A549 (cell line): ENCODE measurements around the gene SLC24A2. TPM values are rescaled to one million over a fixed set of nuclear protein-coding genes. Genes with fewer than 3 reads are reported as not detected.

ENCODE experiments used
- ATAC-seq, 2 experiments: fragments of 200-7000 bp in 1 of 2; fragments of >200 bp in 1 of 2; cut with Nextera tagmentation in 1 of 2; cut with Tn5 transposase in 1 of 2; 3 replicates each; pipeline versions ENCODE4 v1.8.0 to v1.9.1; 2018 to 2020; ENCODE audit warnings: mild to moderate bottlenecking in 1 of 2, moderate library complexity in 1 of 2
- CTCF ChIA-PET: fragments of 300-600 bp; sonication (Branson Sonifier 250); formaldehyde crosslinking; extraction: SDS; loops from one replicate; lab custom pipeline; 2021; ENCODE audit warnings: antibody characterized with exemption, inconsistent platforms; lab: Yijun Ruan, JAX
- POLR2A ChIA-PET: fragments of 350-600 bp; formaldehyde crosslinking; extraction: SDS; loops from one replicate; lab custom pipeline; 2021; ENCODE audit warnings: antibody characterized with exemption, inconsistent platforms; lab: Yijun Ruan, JAX
- DNase-seq, 2 experiments: peaks; one replicate each; pipeline versions ENCODE4 v3.0.0 to v3.0.0-alpha.2; 2011 to 2016; ENCODE audit warnings: low read depth in 1 of 2, low spot score in 1 of 2
- FAIRE-seq: peaks from 2 replicates; lab custom pipeline; 2011; peaks lifted over from hg19 to GRCh38; lab: Jason Lieb, UNC
- H3K27ac ChIP-seq, 2 experiments: fragments of >200 bp; sonication (Bioruptor Twin); formaldehyde crosslinking; 3 replicates each; pipeline ENCODE4 v1.5.1; 2016 to 2017
- H3K4me1 ChIP-seq: fragments of >200 bp; sonication (Bioruptor Twin); formaldehyde crosslinking; 3 replicates; pipeline ENCODE4 v1.6.1; 2016
- H3K4me2 ChIP-seq: fragments of >200 bp; sonication (Bioruptor Twin); formaldehyde crosslinking; 3 replicates; pipeline ENCODE4 v1.6.1; 2016
- H3K4me3 ChIP-seq: fragments of >200 bp; sonication (Bioruptor Twin); formaldehyde crosslinking; 3 replicates; pipeline ENCODE4 v1.5.1; 2016
- H3K9me3 ChIP-seq: fragments of >200 bp; sonication (Bioruptor Twin); formaldehyde crosslinking; 3 replicates; pipeline ENCODE4 v1.6.1; 2016
- CBX2 ChIP-seq: fragments of 200-600 bp; sonication (generic); IDR thresholded peaks from 2 replicates; pipeline ENCODE4 v1.6.1; 2016; ENCODE audit warnings: low read depth, mild to moderate bottlenecking, borderline replicate concordance
- CHD2 ChIP-seq: fragments of 150-350 bp; IDR thresholded peaks from 2 replicates; pipeline ENCODE4 v1.6.1; 2014; ENCODE audit warnings: low read length; ENCODE audit not compliant: partially characterized antibody
- CHD4 ChIP-seq: fragments of 200-600 bp; sonication (generic); IDR thresholded peaks from 2 replicates; pipeline ENCODE4 v1.6.1; 2016; ENCODE audit warnings: antibody characterized with exemption, mild to moderate bottlenecking, borderline replicate concordance
- FOSB ChIP-seq: fragments of 250-450 bp; sonication (Bioruptor Pico); IDR thresholded peaks from 2 replicates; pipeline ENCODE4 v1.5.0; 2020; ENCODE audit warnings: mild to moderate bottlenecking, moderate library complexity
- HEYL ChIP-seq: fragments of 250-450 bp; sonication (Bioruptor Pico); IDR thresholded peaks from 2 replicates; pipeline ENCODE4 v1.8.0; 2021; ENCODE audit warnings: mild to moderate bottlenecking, moderate library complexity
- KDM5A ChIP-seq: fragments of 200-600 bp; sonication (generic); IDR thresholded peaks from 2 replicates; pipeline ENCODE4 v1.6.1; 2016; ENCODE audit warnings: antibody characterized with exemption, mild to moderate bottlenecking
- MYC ChIP-seq: IDR thresholded peaks from 2 replicates; pipeline ENCODE4 v1.6.1; 2012; ENCODE audit warnings: mild to moderate bottlenecking, inconsistent platforms, low read length, improper control_type of control experiment, borderline replicate concordance
- NR3C1 ChIP-seq: fragments of >200 bp; sonication (Bioruptor Twin); formaldehyde crosslinking; IDR thresholded peaks from 3 replicates; pipeline ENCODE4 v1.6.1; 2017
- PHF8 ChIP-seq: fragments of 200-600 bp; sonication (generic); IDR thresholded peaks from 2 replicates; pipeline ENCODE4 v1.6.1; 2016; ENCODE audit warnings: low read depth, mild to moderate bottlenecking, antibody characterized with exemption, moderate library complexity, borderline replicate concordance
- RAD21 ChIP-seq, 2 experiments: fragments of >200 bp in 1 of 2; sonication (Bioruptor Twin) in 1 of 2; formaldehyde crosslinking in 1 of 2; IDR thresholded peaks in 1 of 2; conservative IDR thresholded peaks in 1 of 2; 2 replicates in 1 of 2; 3 replicates in 1 of 2; pipeline ENCODE4 v1.6.1; 2012 to 2018; ENCODE audit warnings: inconsistent platforms in 1 of 2
- REST ChIP-seq: fragments of 200-600 bp; sonication (generic); IDR thresholded peaks from 2 replicates; pipeline ENCODE4 v1.6.1; 2016; ENCODE audit warnings: antibody characterized with exemption, mild to moderate bottlenecking, moderate library complexity
- RNF2 ChIP-seq: fragments of 200-600 bp; sonication (generic); IDR thresholded peaks from 2 replicates; pipeline ENCODE4 v1.6.1; 2016; ENCODE audit warnings: low read depth, mild to moderate bottlenecking, antibody characterized with exemption, moderate library complexity, borderline replicate concordance
- SREBF2 ChIP-seq: fragments of 450-650 bp; IDR thresholded peaks from 2 replicates; pipeline ENCODE4 v1.6.1; 2014; ENCODE audit warnings: mild to moderate bottlenecking, moderate library complexity
- USF2 ChIP-seq: fragments of 450-650 bp; IDR thresholded peaks from 2 replicates; pipeline ENCODE4 v1.6.1; 2014; ENCODE audit warnings: antibody characterized with exemption
- ZC3H11A ChIP-seq: fragments of 450-650 bp; IDR thresholded peaks from 2 replicates; pipeline ENCODE4 v1.6.1; 2014; ENCODE audit warnings: antibody characterized with exemption, mild to moderate bottlenecking
- ZFP36 ChIP-seq: fragments of 450-650 bp; IDR thresholded peaks from 2 replicates; pipeline ENCODE4 v1.6.1; 2014; ENCODE audit warnings: borderline replicate concordance; ENCODE audit not compliant: partially characterized antibody
- WGBS: methylation state at CpG from one replicate; pipeline ENCODE4 v1.1.6; 2017; ENCODE audit errors: missing lambda C conversion rate; 5-methylcytosine and 5-hydroxymethylcytosine counted together
- polyA plus RNA-seq, 4 experiments: library from polyadenylated mRNA; depleted of rRNA in 3 of 4; stranded (reverse); fragments of >200 nt; fragmentation: RNase III in 1 of 4; extraction: RNeasy Plus Mini Kit Qiagen cat#74134 plus additional on column Dnase treatment in 1 of 4; gene quantifications; 2 replicates in 3 of 4; 3 replicates in 1 of 4; pipeline ENCODE4 v1.2.3, GENCODE V29; 2011 to 2017
- TF ChIP-seq, protein P1 (sequence below): IDR thresholded peaks from 2 replicates; pipeline ENCODE4 v1.6.1; 2012; ENCODE audit warnings: low read depth, borderline replicate concordance
- TF ChIP-seq, protein P2 (sequence below): fragments of >200 bp; sonication (Bioruptor Twin); formaldehyde crosslinking; IDR thresholded peaks from 2 replicates; pipeline ENCODE4 v1.6.1; 2016

Gene SLC24A2
- polyA plus RNA-seq, 2 of the 4 experiments (the other 2 are of a cell fraction): not detected

GRCh38 chr9:19784136-19784535, 4.7 kb downstream of the SLC24A2 start:
- H3K4me1 ChIP-seq: no peaks in the 10 kb centered on the region
- ATAC-seq: no peak
- POLR2A ChIA-PET: no interaction called here
- 18% methylated on average over 4 of the region's 4 CpGs for WGBS
- no peak for DNase-seq
- TF ChIP-seq RNF2: no peak
- no peak for TF ChIP-seq ZFP36
- no peak for TF ChIP-seq PHF8
- TF ChIP-seq RAD21 (conservative IDR thresholded peaks at IDR 0.05 in 1 of 2, IDR thresholded peaks at IDR 0.05 in 1 of 2): no peak
- no peak overlapping the region for H3K4me2 ChIP-seq
- no peak for FAIRE-seq
- CTCF ChIA-PET: no interaction called here
- no peak overlapping the region for H3K27ac ChIP-seq
- no peaks in the 10 kb centered on the region for H3K9me3 ChIP-seq
- no peak overlapping the region for H3K4me3 ChIP-seq

DNA sequence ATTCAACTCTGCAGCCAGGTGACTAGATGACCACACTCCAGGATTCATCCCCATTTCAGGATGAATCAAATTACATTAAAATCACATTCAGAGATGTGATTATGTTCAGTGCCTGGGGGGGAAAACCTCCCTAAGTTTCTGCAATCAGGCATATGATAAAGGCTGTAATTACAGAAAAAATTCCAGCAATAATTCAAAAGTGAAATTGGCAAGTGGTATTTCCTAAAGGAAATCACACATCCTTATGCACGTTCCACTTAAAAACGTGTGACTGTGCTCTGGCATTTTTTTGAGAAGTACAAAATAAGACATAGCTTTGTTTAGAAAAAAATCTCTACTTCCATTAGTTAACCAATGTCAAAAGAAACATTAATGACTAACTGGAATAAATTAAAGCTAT, 5.3 kb downstream of the SLC24A2 start:
- WGBS: 0% methylated on average over 2 of the region's 2 CpGs
- CTCF ChIA-PET: no interaction called here
- POLR2A ChIA-PET: no interaction called here
- ATAC-seq (no peak), FAIRE-seq (no peak), DNase-seq (no peak)
- H3K4me1 ChIP-seq: no peaks in the 10 kb centered on the region
- H3K4me3 ChIP-seq: no peak overlapping the region
- H3K27ac ChIP-seq: no peak overlapping the region
- H3K4me2 ChIP-seq: no peak overlapping the region
- no peak for TF ChIP-seq USF2
- TF ChIP-seq FOSB (CRISPR knock-in tag): no peak
- no peak for TF ChIP-seq CHD4
- TF ChIP-seq KDM5A: no peak
- TF ChIP-seq, protein P1, sequence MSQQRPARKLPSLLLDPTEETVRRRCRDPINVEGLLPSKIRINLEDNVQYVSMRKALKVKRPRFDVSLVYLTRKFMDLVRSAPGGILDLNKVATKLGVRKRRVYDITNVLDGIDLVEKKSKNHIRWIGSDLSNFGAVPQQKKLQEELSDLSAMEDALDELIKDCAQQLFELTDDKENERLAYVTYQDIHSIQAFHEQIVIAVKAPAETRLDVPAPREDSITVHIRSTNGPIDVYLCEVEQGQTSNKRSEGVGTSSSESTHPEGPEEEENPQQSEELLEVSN: no peak
- no peak for TF ChIP-seq SREBF2
- H3K9me3 ChIP-seq: no peaks in the 10 kb centered on the region

GRCh38 chr9:19782005-19782404, 6.8 kb downstream of the SLC24A2 start:
- POLR2A ChIA-PET: no interaction called here
- DNase-seq (peak in 1 of 2 experiments; percentile 2), FAIRE-seq (no peak), ATAC-seq (no peak)
- Histone ChIP-seq H3K4me2 (no peak overlapping the region), H3K9me3 (no peaks in the 10 kb centered on the region), H3K27ac (no peak overlapping the region), H3K4me3 (no peak overlapping the region), H3K4me1 (no peaks in the 10 kb centered on the region)
- 2% methylated on average over 3 of the region's 3 CpGs for WGBS
- TF ChIP-seq MYC (no peak), RNF2 (no peak), ZC3H11A (no peak), NR3C1 (no peak), CHD2 (no peak), CBX2 (no peak), REST (peak; percentile 81), HEYL (no peak)
- TF ChIP-seq, protein P2, sequence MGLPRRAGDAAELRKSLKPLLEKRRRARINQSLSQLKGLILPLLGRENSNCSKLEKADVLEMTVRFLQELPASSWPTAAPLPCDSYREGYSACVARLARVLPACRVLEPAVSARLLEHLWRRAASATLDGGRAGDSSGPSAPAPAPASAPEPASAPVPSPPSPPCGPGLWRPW: no peak
- CTCF ChIA-PET: no interaction called here
